ENCODE data around the gene LAPTM4A. TPM values are rescaled to one million over a fixed set of nuclear protein-coding genes. Genes with fewer than 3 reads are reported as not detected.

LAPTM4A gene
- total RNA-seq = 181 and 242 TPM in 2 replicates

DNA sequence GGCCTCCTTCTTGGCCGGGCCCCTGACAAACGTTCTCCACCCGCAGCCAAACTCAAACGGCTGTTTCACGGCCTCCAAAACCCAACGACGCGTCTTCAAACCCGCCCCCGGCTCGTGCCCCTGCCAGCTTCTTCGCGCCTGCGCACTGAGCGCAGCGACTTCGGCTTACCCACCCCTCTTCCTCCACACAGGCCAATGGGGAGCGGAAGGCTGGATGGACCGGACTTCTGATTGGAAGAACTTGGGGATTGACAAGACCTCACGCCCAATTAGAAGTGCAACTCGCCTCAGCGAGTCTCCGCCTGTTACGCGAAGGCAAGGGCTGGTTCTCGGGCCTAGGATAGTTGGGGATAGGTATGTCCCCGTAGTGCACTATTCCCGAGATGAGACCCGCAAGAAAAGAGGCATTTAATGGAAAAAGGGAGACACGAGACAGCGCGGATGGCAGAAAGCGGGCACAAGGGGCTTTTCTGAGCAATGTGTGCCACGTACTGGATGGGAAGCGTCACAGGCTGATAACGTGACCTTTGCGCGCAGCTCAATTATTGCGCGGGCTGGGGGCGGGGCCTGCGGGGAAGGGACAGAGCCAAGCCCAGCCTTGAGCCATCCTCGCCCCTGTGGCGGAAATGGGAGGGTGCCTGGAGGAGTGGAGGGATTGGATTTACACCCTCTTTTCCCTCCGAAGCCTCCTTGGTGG lies at the start of gene LAPTM4A:
Gene LAPTM4A (minus strand): TSS at position 97 of the 697 bp plus-strand sequence. CDS start 108 bp downstream, outside the sequence.

DNA sequence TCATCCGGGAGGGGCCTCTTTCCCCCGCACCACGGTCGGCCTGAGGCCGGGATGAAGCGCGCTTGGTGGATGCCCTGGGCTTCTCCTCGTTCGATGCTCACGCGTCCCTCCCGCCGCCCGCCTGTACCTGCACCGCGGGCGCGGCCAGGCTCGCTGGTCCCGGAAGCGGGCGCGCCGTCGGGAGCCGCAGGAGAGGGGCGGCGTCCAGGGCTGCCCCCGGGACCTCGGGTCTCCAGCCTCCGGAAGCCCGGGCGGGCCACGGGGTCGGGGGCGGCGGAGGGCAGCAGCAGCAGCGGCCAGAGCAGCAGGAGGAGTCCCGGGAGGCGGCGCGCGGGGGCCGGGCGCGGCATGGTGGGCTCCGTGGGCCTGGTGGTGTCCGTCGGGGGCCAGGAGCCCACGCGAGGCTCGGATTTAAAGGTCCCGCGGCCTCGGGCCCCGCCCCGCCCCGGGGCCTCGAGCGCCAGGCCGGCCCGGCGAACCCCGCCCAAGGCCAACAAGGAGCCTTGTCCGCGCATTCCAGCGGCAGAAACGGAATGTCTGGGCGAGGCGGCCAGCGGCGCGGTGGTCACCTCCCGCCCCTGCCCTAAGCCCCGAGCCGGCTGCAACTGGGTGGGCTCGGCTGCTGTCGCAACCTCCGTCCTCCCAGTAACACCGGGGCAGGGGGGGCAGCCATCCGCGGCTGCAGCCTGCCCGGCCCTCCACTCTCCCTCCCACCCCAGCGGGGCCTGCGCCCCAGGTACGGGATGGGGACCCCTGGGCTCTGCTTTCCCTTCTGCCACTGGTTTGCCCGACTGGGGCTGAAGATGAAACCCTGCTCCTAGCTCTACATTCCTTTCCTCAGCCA lies 38.9 kb downstream of the LAPTM4A start, which contains the start of gene MATN3:
Gene MATN3 (minus strand): TSS at position 387 of the 844 bp plus-strand sequence. CDS start 37 bp downstream, at position 350.

DNA sequence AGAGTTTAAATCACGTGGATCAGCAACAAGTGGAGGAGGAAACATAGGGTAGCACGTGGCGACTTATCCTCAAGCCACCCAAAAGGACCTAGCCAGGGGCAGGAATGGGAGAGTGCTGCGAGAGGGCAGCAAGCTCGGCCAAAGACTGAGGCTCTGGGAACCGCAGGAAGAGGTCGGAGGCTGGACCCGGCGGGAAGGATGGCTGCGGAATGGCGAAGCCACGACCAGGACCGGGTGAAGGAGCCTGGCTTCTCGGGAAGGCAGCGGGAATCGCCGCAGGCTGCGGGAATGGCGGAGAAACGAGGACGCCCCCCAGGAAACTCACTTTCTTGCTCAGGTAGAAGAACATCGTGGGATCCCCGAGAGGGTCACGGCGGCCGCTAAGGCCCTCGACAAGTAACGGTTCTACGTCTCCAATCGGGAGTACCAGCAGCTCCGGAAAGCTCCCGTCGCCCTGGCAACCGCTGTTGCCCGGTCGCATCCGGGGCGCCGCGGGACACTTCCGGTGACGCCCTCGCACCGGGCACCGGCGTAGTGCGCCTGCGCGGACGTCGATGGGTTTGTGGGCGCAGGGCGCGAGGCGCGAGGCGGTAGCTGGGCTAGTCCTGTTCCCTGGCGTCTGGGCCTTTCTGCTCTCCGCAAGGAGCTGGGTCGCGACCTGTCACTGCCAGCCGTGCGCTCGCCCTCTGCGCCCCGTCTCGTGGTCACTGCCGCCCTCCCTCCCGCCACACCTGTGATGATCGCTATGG lies 61.6 kb downstream of the LAPTM4A start, which contains the start of gene WDR35:
Gene WDR35 (minus strand): TSS at position 439 of the 749 bp plus-strand sequence. CDS start 90 bp downstream, at position 349.

Other genes starting within 250 kb of the LAPTM4A start
- 8.3 and 14.8 TPM in 2 replicates for gene TTC32, start 149.6 kb downstream of the LAPTM4A start, total RNA-seq
- gene WDR35, start 61.5 kb downstream of the LAPTM4A start, total RNA-seq = 13.2 and 20.4 TPM in 2 replicates
- gene MATN3, start 39.0 kb downstream of the LAPTM4A start, total RNA-seq = 0.99 and 1.9 TPM in 2 replicates
- 57.6 and 63.1 TPM in 2 replicates for gene SDC1, start 173.5 kb upstream of the LAPTM4A start, total RNA-seq